NCI-H128 (cell line): ENCODE measurements around the gene RHBDD3.
"Not testable (repeated sequence)": the region's sequence is repeated elsewhere in the genome, so short reads cannot be mapped to it uniquely, and the experiment has no call there.

Experiments used
- DNase-seq: peaks from one replicate; lab custom pipeline; 2025; ENCODE audit not compliant: unreplicated experiment; lab: John Stamatoyannopoulos, UW

RHBDD3 gene

DNA sequence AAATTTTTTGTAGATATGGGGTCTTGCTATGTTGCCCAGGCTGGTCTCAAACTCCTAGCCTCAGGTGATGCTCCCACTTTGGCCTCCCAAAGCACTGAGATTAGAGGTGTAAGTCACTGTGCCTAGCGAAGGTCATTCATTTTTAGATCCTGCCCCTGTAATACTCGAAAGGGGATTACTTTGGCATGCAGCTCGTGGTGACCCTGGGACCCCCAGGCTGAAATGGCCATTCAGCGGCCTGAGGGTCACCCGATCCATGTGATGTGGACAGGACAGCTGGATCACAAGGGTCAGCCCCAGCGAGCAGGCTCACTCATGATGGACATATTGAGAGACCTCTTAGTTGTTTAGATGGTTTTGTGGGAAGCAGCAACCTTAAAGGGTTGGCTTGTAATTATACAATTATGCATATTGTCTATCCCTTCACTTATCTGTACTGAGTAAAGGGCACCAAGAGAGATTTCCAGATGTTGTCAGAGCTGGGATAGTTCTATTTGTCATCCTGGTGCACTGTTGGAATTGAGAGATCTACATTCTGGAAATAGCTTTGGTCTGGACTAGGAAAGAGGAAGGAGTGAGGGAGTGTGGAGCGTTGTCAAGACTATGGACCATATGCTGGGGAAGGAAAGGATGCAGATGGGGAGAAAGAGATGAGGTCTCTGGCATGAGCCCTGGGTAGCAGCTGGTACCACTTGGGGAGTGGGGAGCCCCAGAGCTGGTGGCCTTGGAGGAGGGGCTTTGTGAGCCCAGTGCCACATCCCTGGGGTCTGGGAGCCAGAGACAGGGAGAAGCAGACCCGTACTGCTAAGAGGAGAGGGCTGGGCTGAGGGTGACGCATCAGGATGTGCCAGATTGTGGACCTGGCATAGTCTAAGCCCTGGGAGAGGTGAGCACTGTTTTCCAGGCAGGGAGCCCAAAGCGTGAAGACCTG, 15.5 kb downstream of the RHBDD3 start:
- no peak for DNase-seq

DNA sequence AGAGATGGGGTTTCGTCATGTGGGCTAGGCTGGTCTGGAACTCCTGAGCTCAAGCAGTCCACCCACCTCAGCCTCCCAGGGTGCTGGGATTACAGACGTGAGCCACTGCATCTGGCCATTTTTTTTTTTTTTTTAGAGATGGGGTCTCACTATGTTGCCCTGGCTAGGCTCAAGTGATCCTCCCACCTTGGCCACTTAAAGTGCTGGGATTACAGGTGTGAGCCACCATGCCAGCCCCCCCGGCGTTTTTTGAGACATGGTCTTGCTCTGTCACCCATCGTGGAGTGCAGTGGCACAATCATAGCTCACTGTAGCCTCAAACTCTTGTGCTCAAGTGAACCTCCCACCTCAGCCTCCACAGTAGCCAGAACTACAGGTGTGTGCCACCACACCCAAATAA, 16.5 kb downstream of the RHBDD3 start:
- no peak for DNase-seq

DNA sequence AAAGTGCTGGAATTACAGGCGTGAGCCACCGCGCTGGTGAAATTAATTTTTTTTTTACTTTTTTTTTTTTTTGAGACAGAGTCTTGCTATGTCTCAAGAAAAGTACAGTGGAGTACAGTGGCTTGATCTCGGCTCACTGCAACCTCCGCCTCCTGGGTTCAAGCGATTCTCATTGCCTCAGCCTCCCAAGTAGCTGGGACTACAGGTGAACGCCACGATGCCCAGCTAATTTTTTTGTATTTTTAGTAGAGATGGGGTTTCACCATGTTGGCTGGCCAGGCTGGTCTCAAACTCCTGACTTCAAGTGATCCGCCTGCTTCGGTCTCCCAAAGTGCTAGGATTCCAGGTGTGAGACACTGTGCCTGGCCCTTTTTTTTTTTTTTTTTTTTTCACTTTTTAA, 19.9 kb downstream of the RHBDD3 start:
- DNase-seq, result not testable (repeated sequence)

DNA sequence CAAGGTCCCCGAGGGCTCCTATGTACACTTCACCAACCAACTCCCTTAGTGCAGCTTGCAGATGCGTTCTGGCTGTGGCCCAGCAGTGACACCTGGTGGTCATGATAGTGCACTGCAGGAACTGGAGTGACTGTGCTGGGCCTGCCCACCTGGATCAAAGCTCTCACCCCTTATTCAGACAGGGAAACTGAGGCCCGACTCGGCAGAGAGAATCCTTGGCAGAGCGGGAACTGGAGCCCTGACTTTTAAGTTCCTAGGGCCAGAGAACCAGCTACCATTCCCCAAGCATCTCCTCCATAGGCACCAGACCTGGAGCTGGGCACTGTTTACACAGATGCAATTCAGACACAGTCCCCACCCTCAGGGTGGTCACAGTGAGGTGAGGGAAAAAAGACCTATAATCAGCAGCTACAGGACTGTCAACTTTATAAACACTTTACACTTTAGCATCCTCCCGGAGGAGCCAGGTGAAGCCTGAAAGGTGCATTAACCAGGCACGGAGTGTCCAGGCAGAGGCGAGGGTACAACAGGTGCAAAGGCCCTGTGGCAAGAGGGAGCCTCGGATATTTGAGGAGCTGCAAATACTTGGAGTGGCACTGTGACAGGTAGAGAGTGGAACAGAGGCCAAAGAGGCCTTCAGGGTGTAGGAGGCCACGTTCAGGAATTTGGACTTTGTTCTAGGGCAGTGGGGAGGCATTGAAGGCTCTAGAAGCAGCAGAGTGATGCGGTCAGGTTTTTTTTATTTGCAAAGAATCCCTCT, 22.0 kb downstream of the RHBDD3 start:
- peak; percentile 24 for DNase-seq

DNA sequence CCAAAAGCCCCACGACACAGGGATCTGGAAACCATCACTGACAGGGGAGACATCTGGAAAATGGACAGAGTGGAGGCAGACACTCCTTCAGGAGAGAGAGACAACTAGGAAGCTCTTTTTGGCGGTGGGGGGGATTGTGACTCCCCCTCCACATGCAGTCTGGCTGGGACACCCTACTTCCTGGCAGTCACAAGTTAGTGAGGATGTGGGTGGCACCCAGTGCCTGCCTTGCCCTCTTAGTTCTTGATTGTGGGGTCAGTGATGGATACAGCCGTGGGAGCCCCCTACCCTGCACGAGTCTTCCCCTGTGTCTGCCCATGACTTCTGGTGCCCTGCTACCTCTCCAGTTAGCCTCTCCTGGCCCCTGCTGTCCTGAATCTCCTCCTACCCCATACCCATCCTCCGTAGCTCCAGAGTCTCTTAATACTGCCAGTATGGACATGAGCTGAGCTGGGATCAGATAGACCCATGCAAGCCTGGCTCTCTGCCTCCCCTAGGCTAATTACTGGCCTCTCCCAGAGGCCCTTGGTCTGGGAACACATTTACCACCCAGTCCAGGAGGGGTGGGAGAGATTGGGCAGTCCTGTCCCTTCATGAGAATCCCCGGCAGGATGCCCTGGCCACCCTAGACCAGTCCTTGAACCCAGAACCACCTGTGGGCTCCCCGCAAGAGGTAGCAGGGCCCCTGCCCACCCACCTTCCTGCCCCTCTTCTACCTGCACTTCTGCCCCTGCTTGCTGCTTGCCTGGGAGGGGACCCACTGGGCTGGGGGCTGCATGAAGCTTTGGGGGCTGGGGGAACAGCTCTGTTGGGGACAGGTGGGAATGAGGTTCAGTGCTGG, 22.8 kb downstream of the RHBDD3 start:
- no peak for DNase-seq

DNA sequence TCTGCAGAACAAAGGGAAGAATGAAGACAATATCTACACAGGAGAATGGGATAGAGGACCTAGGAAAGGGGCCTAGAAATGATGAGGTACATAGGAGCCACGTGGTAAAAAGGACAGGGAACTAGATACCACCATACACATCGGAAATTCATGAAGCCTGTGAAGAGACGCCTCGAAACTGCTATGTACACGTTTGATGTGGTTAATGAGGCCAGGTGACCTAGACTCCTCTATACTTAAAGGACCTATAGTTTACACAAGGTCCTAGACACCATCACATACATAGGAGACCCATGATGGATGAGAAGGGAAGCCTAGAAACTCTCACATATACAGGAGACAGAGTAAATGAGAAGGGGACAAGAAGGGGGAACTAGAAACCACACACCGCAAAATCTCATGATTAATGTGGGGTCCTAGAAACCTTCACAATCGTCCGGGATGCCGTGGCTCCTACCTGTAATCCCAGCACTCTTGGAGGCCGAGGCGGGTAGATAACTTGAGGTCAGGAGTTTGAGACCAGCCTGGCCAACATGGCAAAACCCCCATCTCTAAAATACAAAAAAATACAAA, 23.8 kb downstream of the RHBDD3 start:
- DNase-seq, result no peak

DNA sequence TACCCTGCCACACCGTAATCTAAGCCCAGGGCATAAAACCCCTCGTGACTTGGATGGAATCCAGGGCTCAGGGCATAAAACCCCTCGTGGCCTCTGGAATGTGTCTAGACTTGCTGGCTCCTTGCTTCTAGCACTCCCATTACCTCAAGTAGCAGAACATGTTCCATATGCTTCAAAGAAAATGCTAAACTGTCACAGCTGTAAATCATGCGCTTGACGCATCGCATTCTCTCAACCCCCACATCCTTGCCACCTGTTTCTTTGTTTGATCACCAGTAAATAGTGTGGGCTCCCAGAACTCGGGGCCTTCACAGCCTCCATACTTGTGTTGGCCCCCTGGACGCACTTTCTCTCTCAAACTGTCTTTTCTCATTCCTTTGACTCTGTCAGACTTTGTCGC, 27.3 kb downstream of the RHBDD3 start:
- DNase-seq, result not testable (repeated sequence)

DNA sequence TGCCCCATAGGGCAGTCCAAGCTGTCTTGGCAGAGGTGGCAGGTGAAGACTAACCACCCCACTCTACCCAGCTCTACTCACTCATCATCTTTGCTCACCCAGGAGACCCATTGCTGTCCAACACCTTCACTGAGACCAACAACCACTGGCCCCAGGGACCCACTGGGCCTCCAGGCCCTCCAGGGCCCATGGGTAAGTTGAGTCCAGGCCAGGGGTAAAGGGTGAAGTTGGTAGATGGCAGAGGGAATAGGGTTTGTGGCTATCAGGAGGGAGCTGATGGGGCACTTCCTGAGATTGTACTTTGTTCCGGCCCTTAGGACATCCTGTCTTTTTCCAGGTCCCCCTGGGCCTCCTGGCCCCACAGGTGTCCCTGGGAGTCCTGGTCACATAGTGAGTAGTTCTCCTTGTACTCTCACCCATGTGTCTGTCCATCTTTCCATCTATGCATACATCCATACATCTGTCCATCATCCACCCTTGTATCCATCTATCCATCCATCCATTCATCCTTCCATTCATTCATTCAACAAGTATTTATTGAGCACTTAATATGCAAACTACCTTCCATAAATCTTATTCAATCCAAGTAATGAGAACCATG, 34.4 kb downstream of the RHBDD3 start:
- no peak for DNase-seq

DNA sequence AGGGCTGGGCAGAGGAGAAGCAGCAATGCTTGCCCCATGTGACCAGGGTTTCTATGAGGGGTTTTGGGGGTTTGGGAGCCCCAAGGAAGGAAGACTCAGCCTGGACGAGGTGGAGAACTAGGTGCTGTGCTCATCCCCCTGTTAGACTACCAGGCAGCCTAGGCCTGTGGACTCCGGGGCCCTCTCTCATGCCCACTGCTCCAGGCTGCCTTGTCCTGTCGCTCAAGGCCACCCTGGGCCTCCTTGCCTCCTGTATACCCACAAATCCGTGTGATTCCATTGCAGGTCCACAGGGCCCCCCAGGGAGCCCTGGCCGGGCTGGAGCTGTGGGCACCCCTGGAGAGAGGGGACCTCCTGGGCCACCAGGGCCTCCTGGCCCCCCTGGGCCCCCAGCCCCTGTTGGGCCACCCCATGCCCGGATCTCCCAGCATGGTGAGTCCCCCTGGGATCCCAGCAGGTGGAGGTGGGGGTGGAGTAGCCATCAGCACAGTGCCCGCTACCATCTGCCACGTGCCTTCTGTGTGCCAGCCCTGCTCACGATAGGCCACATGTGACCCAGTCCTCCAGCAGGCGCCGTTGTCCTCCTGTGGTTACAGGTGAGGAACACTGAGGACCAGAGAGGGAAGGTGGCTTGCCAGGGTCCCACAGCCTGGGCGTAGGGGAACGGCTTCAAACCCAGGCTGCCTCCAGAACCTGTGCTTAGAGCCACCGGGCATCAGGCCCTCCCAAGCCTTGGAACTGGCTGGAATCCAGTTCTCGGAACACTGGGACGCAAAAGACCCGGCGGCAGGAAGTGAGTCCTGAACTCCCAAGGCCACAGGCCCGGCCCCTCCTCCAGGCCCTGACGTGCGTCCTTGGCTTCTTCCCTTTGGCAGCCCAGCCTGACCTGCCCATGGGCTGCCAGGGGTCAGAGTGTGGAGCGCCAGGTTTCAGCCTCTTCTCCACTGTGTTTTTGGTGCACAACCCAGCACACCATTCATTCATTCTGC, 35.5 kb downstream of the RHBDD3 start:
- DNase-seq, result no peak

DNA sequence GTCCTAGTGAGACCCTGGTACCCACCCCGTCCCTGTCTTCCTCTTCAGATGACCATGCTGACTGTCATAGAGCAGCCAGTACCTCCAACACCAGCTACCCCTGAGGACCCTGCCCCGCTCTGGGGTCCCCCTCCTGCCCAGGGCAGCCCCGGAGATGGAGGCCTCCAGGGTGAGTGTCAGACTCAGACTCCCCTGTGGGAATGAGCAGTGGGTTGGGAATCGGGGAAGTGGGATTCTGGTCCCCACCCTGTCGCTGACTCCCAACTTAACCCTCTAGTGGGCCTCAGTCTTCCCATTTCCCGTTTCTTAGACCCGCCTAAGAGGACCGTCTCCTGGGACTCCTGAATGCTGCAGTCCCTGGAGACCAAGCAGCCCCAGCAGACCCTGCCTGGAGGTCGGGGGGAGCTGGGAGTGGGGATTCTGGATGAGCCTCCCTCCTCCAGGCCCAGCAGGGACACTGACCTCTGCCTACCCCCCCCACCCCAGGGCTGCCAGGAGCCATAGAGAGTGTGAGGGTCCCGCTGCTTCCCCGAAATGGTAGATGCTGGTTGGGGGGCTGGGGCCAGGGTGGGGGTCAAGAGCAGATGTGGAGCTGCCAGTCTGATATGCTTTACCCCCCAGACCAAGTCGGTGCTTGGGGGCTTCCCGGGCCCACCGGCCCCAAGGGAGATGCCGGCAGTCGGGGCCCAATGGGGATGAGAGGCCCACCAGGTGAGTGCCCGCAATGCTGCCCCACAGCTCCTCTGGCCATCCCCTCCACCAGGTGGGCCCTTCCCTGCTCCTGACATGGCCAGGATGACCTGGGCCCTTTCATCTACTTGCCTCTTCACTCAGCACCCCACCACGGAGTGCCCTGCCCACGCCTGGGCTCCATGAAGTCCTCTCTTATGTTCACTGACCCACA, 36.6 kb downstream of the RHBDD3 start:
- DNase-seq, result no peak

DNA sequence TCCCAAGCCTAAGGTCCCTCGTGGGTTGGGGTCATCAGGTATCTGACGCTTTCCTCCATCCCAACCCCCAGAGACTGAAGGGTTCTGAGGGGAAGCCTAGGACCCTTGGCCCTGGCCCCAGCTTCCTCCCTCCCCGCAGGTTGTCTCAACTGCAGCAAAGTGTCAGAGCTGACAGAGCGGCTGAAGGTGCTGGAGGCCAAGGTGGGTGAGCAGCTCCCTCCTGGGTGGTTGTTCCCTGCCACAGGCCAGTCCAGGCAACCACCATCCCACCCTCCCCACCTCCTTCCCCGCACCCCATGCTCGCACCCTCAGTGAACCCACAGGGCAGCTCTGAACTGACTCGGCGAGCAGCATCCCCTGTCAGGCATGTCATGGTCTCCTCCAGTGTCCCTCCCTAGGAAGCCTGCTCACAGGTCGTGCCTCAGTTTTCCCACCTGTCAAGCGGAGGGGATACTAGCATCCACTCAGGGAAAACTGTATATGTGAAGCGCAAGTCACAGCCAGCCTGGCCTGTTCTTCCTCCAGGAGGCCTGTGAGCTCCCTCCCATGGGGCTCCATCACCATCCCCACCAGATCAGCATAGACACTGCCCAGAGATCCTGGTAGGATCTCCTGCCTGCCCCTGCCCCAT, 41.3 kb downstream of the RHBDD3 start:
- no peak for DNase-seq

DNA sequence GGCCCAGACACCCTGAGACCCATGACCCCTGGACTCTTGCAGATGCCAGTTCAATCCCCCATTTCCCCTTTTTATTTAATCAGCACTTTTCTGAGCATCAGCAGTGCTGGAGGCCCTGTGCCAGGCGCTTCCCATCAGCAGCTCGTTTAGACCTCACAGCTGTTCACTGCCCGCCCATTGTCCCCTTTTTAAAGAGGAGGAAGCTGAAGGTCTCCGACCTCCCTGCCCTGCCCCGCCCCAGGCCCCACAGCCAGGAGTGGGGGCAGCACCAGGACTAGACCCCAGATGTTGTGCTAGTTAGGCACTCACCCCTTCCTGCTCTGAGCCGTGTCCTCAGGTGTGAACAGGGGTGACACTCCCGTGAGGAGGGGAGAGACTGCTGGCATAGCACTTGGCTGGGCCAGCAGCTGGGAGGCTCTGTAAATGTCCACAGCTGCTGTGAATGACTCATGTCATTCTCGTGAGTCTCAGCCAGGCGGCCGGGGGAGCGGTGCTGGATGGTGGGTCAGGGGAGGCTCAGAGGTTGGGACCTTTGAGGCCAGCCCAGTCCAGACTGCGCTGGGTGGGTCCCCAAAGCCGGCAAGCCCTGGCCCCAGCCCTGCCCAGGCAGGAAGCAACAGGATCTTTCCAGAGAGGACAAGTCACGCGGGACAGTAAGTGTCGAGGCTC, 42.2 kb downstream of the RHBDD3 start:
- DNase-seq, result no peak

DNA sequence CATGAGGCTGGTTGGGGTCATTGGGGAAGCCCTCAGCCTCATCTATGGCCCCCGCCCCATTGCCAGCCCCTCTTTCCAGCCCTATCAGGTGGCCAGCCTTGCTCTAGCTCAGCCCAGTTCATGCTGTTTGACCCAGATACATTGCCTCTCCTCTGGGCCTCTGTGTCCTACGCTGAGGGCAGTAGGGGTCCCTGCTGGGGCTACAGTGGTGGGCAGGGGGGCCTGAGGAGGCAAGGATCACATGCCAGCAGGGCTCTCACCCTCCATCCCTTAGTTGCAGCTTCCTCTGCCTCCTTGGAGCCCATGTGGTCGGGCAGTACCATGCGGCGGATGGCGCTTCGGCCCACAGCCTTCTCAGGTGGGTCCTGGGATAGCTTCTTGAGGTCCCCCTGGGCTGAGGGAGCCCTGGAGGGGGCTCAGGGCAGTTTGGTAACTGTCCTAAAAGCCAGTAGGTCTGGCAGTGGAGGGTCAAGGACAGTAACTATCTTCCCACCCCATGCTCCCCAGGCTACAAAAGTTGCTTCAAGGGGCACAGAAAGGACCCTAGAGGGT, 42.8 kb downstream of the RHBDD3 start:
- no peak for DNase-seq

DNA sequence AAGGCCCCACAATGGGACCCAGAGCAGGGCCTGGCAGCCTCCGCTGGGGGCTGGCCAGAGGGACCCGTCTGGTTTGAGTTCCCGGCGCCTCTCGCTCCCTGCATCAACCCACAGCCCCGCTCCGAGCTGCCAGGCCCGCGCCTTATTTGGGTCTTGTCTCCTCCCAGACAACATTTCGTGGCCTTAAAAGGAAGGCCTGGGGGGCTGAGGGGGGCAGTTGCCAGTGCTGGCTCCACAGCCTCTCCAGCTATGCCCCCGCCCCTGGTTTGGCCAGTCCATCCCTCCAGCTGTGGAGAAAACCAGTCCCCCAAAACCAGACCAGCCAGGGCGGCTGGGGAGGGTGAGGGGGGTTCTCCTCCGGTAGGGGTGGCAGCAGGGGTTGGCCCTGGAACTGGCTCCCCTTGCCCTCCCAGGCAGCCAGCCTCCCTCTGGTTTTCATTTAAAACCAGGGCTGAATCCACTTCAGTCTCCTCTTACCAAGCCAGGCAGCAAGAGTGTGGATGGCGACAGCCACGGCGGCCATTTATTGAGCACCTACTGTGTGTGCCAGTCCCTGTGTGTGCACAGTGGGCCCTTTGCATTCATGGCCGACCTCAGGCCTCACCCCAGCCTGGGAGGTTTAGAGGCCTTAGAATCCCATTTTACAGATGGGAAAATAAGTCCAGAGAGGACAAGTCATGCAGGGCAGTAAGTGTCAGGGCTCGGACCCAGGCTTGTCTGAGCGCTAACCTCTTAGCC, 43.5 kb downstream of the RHBDD3 start:
- no peak for DNase-seq

DNA sequence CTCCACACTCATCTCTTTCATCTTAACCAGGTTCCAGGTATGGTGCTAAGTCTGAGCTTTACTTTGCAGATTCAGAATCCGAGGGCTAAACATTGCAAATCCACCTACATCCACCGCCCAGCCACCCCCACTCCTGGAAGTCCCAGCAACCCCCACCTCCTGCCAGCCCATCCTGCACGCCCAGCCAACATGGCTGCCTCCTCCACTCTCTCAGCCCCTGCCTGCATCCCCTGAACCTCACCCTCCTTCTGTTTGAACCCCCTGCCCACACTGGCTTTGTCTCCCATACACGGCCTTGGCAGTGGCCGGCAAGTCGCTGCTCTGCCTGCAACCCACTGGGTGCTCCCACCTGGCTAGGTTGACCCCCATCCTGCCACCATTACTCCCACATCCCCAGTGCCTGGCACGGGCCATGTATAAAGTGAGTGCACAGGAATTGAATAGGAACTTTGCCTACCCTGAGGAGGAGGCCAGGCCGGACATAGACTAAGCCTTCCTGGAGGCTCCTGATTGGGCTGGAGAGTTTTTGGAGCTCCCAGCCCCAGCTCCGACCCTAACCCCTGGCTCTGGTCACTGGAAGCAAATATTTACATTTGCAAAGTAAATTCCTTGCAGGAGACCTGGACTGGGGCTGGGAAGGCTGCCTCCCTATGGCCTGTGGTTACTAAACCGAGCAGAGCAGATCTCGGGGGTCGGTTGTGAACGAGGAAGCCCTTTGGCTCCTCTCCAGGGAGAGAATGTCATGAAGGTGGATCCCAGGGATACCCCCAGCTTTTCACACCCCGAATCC, 47.7 kb downstream of the RHBDD3 start:
- no peak for DNase-seq

DNA sequence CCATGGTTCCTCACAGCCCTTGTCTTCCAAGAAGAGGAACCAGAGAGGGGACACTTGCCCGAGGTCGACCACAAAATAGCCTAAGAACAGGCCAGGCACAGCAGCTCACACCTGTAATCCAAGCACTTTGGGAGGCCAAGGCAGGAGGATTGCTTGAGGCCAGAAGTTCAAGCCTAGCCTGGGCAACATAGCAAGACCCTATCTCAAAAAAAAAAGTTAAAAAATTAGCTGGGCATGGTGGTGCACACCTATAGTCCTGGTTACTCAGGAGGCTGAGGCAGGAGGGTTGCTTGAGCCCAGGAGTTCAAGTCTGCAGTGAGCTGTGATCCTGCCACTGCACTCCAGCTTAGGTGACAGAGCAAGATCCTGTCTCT, 48.4 kb downstream of the RHBDD3 start:
- not testable (repeated sequence) for DNase-seq
